ENCODE data around the gene MAP2K5.

DNA sequence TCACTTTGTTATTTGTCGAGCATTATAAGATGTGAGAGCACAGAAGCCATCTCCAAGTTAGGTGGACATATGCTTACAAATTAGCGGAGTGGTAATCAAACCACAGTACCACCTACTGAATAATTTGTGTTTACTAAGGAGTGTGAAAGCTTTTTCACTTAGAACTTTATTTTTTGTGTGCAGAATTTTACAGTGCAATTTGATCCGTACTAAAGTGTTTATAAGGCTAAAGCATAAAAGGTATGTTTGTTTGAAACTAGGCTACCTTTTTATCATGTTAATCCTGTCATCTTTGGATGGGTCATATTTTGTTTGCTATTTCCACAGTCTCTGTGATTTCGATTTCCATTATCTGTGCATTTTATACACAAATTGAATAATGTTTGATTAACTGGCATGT, 37.5 kb downstream of the MAP2K5 start:
- TF ChIP-seq POLR2A (IDR thresholded peaks at IDR 0.05) (no peak), EP300 (IDR thresholded peaks at IDR 0.05) (no peak)
- TF ChIP-seq, protein P1, sequence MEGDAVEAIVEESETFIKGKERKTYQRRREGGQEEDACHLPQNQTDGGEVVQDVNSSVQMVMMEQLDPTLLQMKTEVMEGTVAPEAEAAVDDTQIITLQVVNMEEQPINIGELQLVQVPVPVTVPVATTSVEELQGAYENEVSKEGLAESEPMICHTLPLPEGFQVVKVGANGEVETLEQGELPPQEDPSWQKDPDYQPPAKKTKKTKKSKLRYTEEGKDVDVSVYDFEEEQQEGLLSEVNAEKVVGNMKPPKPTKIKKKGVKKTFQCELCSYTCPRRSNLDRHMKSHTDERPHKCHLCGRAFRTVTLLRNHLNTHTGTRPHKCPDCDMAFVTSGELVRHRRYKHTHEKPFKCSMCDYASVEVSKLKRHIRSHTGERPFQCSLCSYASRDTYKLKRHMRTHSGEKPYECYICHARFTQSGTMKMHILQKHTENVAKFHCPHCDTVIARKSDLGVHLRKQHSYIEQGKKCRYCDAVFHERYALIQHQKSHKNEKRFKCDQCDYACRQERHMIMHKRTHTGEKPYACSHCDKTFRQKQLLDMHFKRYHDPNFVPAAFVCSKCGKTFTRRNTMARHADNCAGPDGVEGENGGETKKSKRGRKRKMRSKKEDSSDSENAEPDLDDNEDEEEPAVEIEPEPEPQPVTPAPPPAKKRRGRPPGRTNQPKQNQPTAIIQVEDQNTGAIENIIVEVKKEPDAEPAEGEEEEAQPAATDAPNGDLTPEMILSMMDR (IDR thresholded peaks at IDR 0.05): no peak

Measured in tibial nerve (tissue), 4 donors.